ENCODE results near the gene RASL10B.

RASL10B gene

DNA sequence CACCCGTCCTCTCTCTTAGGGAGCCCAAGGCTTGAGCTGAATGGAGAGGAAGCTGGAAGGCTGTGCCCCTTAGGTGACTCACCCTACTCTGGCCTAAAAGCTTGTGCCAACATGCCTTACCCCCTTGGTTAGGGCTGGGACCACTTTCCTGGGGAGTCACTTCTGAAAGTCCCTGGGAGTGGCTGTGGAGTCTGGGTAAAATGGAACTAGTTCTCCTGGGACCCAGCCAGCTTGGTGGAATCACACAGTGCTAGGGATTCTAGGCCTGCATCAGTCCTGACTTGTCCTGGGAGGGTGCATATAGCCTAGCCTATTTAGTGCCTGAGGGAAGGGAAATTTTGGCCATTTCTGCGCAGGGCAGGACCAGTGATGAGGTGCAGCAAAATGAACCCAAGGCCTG lies 53.5 kb downstream of the RASL10B start:
- DNase-seq (ENCODE audit: low spot score): no peak
- no peak for TF ChIP-seq CTCF (IDR thresholded peaks at IDR 0.05; ENCODE audit: borderline replicate concordance, control extremely low read depth, extremely low read depth, insufficient read depth, missing control alignments)
- in situ Hi-C loops (cut with MboI; ENCODE audit: low sequenced_read_pairs, unreplicated experiment): no loop called here

DNA sequence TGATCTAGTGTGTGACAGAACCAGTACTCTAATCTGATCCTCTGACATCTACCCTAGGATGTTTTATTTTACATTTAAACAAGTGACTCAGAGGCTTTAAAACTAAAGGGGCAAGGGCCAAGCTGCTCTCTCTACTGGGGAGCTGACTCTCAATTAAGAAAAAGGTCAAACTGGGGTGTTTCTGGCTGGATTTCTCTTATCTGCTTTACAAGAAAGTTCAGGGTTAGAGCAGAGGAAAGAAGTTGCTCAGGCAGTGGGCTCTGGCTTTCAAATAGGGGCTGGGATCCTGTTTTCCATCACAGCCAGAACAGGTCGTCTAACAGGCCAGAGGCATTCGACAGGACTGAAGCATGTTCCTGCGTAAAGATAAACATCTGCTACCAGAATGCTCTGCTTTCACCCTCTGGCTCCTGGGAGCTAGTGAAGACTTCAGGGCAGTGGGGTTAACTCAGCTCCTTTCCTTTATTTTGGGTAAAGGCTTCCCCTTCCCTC lies 55.5 kb downstream of the RASL10B start:
- in situ Hi-C loops (cut with MboI; ENCODE audit: low sequenced_read_pairs, unreplicated experiment): no loop called here
- no peak for DNase-seq (ENCODE audit: low spot score)
- no peak for TF ChIP-seq CTCF (IDR thresholded peaks at IDR 0.05; ENCODE audit: borderline replicate concordance, control extremely low read depth, extremely low read depth, insufficient read depth, missing control alignments)

DNA sequence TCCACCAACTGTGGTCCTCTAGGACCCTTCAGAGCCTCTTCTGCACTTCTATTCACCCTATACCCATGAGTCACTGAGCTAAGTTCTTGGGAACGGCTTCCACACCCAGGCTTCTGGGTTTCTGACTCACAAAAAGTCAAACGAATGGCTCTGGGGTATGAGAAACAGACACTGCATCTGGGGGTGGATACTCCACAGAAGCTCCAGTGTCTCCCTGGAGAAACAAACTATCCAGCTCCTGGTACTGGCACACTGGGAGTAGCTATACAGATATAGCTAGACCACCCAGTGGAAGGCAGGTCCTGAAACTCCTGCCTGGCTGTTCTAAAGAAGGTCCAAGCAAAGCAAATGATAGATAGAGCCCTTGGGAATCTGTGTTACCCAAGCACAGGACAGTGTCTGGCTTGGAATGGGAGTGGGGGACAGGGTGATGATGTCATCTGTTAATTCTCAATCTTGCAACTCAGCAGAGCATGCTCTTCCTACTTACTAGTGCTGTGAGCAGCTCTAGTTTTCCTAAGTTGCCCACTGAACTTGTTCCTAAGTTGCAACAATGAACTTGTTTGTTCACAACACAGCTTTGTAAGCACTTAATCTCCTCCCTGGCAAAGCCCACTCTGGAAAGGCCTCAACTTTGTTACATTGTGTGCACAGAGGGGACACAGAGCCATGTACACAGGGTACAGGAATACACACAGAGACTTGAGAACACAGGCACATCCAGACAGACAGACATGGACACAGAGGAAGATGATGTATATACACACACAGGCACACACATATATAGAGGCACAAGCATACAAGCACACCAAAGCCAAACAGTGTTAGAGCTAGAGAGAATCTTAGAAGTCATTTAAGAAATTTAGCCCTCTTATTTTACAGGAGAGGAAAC lies 57.3 kb downstream of the RASL10B start:
- DNase-seq (ENCODE audit: low spot score): no peak
- no peak for TF ChIP-seq CTCF (IDR thresholded peaks at IDR 0.05; ENCODE audit: borderline replicate concordance, control extremely low read depth, extremely low read depth, insufficient read depth, missing control alignments)
- in situ Hi-C loops (cut with MboI; ENCODE audit: low sequenced_read_pairs, unreplicated experiment): no loop called here

GRCh38 chr17:35790841-35791240 lies 59.4 kb downstream of the RASL10B start:
- no peak for TF ChIP-seq CTCF (IDR thresholded peaks at IDR 0.05; ENCODE audit: borderline replicate concordance, control extremely low read depth, extremely low read depth, insufficient read depth, missing control alignments)
- in situ Hi-C loops (cut with MboI; ENCODE audit: low sequenced_read_pairs, unreplicated experiment): no loop called here
- DNase-seq (ENCODE audit: low spot score): no peak

GRCh38 chr17:35791681-35792350 lies 60.4 kb downstream of the RASL10B start:
- DNase-seq (ENCODE audit: low spot score): no peak
- in situ Hi-C loops (cut with MboI; ENCODE audit: low sequenced_read_pairs, unreplicated experiment): no loop called here
- no peak for TF ChIP-seq CTCF (IDR thresholded peaks at IDR 0.05; ENCODE audit: borderline replicate concordance, control extremely low read depth, extremely low read depth, insufficient read depth, missing control alignments)
